ENCODE data around the gene LSAMP.
A peak's percentile ranks its signal among the peaks of the same experiment; 100 is the strongest.

The LSAMP gene

DNA sequence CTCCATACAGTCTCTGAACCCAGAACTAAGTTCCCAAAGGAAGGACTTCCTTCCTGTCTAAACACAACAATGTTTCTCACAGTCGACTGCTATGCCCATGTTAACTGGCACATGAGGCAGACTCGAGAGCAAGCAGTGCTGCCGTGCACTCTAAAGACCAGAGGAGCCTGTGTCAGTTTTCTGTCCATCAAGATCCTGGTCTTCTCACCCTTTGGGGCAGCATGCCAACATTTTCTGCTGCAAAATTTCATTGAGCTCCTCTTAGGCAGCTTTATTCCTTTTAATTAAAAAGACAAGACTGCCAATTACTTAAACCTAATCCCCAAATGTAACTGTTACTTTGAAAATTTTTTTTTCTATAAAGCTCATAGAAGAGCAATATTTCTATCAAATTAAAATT is 616.9 kb downstream of the LSAMP start:
- Histone ChIP-seq H3K4me3 (ENCODE audit: low read length) (no peak overlapping the region), H3K27ac (ENCODE audit: low read length) (no peak overlapping the region), H3K9me3 (ENCODE audit: control insufficient read depth, insufficient read depth, low read length) (no peaks in the 10 kb centered on the region), H3K4me1 (ENCODE audit: control insufficient read depth, insufficient read depth, low read length) (peaks cover 5% of the 10 kb centered on the region; the same call in 1 of the 2 replicates), H3K36me3 (ENCODE audit: control insufficient read depth, insufficient read depth, low read length) (no peaks in the 10 kb centered on the region), H3K27me3 (ENCODE audit: control insufficient read depth, insufficient read depth, low read length) (no peaks in the 10 kb centered on the region)
- WGBS (ENCODE audit: insufficient coverage, insufficient read length): no CpG with 5 or more reads among the region's 3 CpGs
- DNase-seq (ENCODE audit: low read depth, low spot score): no peak

DNA sequence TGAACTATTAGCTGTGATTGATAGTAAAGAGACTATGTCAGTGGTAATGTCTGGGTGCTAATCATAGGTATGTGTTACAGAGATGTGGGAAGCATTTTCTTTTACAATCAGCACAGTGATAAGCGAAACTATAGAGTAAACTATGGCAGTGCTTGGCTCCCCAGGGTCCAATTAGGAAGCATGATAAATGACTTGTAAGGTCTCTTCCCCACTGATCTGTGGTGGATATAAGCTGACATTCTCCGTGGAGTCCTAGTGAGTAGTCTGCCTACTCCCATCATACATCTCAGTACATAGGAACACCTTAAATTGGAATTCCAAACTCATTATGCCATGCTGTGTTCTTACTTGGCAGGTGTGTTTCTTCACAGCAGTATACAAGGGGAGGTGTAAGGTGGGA is 617.8 kb downstream of the LSAMP start:
- WGBS (ENCODE audit: insufficient coverage, insufficient read length): no CpG with 5 or more reads among the region's 2 CpGs
- Histone ChIP-seq H3K27ac (ENCODE audit: low read length) (no peak overlapping the region), H3K9me3 (ENCODE audit: control insufficient read depth, insufficient read depth, low read length) (no peaks in the 10 kb centered on the region), H3K36me3 (ENCODE audit: control insufficient read depth, insufficient read depth, low read length) (no peaks in the 10 kb centered on the region), H3K4me3 (ENCODE audit: low read length) (no peak overlapping the region), H3K27me3 (ENCODE audit: control insufficient read depth, insufficient read depth, low read length) (no peaks in the 10 kb centered on the region), H3K4me1 (ENCODE audit: control insufficient read depth, insufficient read depth, low read length) (peaks cover 5% of the 10 kb centered on the region; the same call in 1 of the 2 replicates)
- no peak for DNase-seq (ENCODE audit: low read depth, low spot score)

DNA sequence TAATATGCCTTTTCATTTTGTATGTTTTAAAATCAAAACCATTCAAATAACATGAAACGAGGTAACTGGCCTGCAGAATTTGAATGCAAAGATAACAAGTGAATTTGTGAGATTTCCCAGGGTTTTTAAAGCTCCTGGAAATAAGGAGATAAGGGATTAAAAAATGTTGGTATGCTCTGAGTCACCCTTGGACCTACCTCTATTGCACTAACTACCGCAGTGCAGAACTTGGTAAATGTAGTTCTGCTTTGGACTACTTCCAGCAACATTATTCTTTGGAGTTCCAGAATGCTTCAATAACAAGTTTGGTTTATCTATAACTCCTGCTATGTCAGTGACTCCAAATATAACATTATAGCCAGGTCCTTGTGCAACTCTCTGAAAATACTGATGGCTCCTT is 620.2 kb downstream of the LSAMP start:
- no peaks in the 10 kb centered on the region for H3K9me3 ChIP-seq (ENCODE audit: control insufficient read depth, insufficient read depth, low read length)
- DNase-seq (ENCODE audit: low read depth, low spot score): no peak
- H3K4me3 ChIP-seq (ENCODE audit: low read length): no peak overlapping the region
- H3K27me3 ChIP-seq (ENCODE audit: control insufficient read depth, insufficient read depth, low read length): no peaks in the 10 kb centered on the region
- peaks cover 1% of the 10 kb centered on the region; the same call in 1 of the 2 replicates for H3K4me1 ChIP-seq (ENCODE audit: control insufficient read depth, insufficient read depth, low read length)
- H3K36me3 ChIP-seq (ENCODE audit: control insufficient read depth, insufficient read depth, low read length): no peaks in the 10 kb centered on the region
- no CpG with 5 or more reads among the region's 2 CpGs for WGBS (ENCODE audit: insufficient coverage, insufficient read length)
- no peak overlapping the region for H3K27ac ChIP-seq (ENCODE audit: low read length)

DNA sequence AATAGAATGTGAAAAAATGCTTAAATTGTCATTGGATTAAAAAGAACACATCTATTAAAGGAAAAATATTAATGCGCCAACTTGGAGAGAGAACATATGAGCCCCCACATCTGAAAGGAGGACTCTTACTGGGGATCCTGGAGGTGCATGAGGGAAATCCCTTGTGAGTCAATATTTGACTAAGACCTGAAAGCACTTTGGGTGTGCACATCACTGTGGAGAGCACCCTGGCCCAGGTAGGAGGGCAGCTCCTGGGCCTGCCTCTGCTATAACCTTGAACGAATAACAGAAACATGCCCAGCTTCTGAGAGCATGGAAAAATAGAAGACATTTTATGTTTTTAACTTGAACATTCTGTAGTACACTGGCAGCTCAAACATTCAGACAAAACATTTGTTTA is 622.2 kb downstream of the LSAMP start:
- Histone ChIP-seq H3K36me3 (ENCODE audit: control insufficient read depth, insufficient read depth, low read length) (no peaks in the 10 kb centered on the region), H3K27ac (ENCODE audit: low read length) (no peak overlapping the region), H3K4me1 (ENCODE audit: control insufficient read depth, insufficient read depth, low read length) (no peaks in the 10 kb centered on the region), H3K9me3 (ENCODE audit: control insufficient read depth, insufficient read depth, low read length) (no peaks in the 10 kb centered on the region), H3K27me3 (ENCODE audit: control insufficient read depth, insufficient read depth, low read length) (no peaks in the 10 kb centered on the region), H3K4me3 (ENCODE audit: low read length) (no peak overlapping the region)
- WGBS (ENCODE audit: insufficient coverage, insufficient read length): no CpG with 5 or more reads among the region's 2 CpGs
- no peak for DNase-seq (ENCODE audit: low read depth, low spot score)

DNA sequence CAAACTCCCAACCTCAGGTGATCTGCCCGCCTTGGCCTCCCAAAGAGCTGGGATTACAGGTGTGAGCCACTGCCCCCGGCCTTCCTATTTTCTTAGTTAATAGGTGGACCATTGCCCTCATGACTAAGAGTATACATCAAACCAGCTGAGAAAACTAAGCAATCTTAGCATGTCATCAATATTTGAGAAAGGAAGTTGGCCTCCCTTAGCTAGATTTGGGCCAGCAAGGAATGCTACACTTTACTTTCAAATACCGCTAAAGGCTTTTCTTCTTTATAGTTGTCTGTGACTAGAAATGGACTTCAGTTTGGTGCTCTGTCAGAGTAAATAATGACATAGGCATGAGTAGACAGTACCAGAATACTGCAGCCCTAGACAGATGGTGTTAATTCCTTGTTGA is 622.7 kb downstream of the LSAMP start:
- Histone ChIP-seq H3K4me1 (ENCODE audit: control insufficient read depth, insufficient read depth, low read length) (no peaks in the 10 kb centered on the region), H3K27ac (ENCODE audit: low read length) (no peak overlapping the region), H3K9me3 (ENCODE audit: control insufficient read depth, insufficient read depth, low read length) (no peaks in the 10 kb centered on the region), H3K27me3 (ENCODE audit: control insufficient read depth, insufficient read depth, low read length) (no peaks in the 10 kb centered on the region), H3K36me3 (ENCODE audit: control insufficient read depth, insufficient read depth, low read length) (no peaks in the 10 kb centered on the region), H3K4me3 (ENCODE audit: low read length) (no peak overlapping the region)
- DNase-seq (ENCODE audit: low read depth, low spot score): no peak
- WGBS (ENCODE audit: insufficient coverage, insufficient read length): no CpG with 5 or more reads among the region's 3 CpGs

DNA sequence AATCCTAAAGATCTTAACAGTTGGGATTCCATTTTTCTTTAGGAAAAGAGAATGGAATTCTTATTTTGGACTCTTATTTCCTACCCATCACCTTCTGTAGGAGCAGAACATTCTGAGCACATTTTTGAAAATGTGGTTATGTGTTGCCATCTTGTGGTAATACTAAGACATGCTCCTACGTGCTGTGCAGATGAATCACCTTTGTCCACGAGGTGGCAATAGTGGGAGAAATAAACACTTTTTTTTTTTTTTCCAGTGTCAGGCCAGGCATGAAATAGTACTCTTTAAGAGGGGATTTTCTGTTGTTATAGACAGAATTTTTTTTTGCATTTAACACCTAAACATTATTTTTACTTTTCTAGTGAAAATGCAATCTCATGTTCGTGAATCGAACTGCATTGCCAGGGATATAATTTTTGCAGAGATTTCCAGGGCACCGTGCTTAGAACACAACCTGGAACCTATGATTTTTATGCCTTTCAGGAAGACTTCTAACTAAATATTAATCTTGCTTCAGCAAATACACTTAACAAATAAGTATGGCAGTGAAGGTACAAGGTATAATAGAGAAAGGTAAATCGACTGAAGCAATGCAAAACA is 625.4 kb downstream of the LSAMP start:
- no peak overlapping the region for H3K27ac ChIP-seq (ENCODE audit: low read length)
- DNase-seq (ENCODE audit: low read depth, low spot score): peak; percentile 55
- no CpG with 5 or more reads among the region's 6 CpGs for WGBS (ENCODE audit: insufficient coverage, insufficient read length)
- H3K4me1 ChIP-seq (ENCODE audit: control insufficient read depth, insufficient read depth, low read length): no peaks in the 10 kb centered on the region
- no peaks in the 10 kb centered on the region for H3K9me3 ChIP-seq (ENCODE audit: control insufficient read depth, insufficient read depth, low read length)
- no peak overlapping the region for H3K4me3 ChIP-seq (ENCODE audit: low read length)
- H3K27me3 ChIP-seq (ENCODE audit: control insufficient read depth, insufficient read depth, low read length): no peaks in the 10 kb centered on the region
- H3K36me3 ChIP-seq (ENCODE audit: control insufficient read depth, insufficient read depth, low read length): no peaks in the 10 kb centered on the region

DNA sequence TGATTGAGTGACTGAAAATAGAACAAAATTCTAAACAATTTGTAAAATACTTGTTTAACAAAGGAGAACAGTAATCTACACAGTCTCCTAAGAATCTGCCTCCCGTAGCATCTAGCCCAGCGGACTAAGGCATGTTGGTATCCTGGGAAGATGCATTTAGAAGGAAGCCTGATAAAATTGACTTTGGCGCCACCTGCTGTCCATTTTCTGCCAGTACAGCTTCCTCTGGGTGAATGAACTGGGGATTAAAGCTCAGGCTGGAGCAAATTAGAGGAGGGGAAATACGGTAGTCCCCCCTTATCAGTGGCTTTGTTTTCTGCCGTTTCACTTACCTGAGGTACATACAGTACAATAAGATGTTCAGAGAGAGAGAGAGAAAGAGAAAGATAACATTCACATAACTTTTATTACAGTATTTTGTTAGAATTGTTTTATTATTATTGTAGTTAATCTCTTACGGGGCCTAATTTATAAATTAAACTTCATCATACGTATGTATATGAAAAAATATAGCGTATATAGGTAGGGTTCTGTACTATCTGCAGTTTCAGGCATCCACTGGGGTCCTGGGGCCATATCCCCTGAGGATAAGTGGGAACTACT is 630.4 kb downstream of the LSAMP start:
- Histone ChIP-seq H3K4me1 (ENCODE audit: control insufficient read depth, insufficient read depth, low read length) (no peaks in the 10 kb centered on the region), H3K27me3 (ENCODE audit: control insufficient read depth, insufficient read depth, low read length) (no peaks in the 10 kb centered on the region), H3K27ac (ENCODE audit: low read length) (no peak overlapping the region), H3K4me3 (ENCODE audit: low read length) (no peak overlapping the region), H3K36me3 (ENCODE audit: control insufficient read depth, insufficient read depth, low read length) (no peaks in the 10 kb centered on the region), H3K9me3 (ENCODE audit: control insufficient read depth, insufficient read depth, low read length) (no peaks in the 10 kb centered on the region)
- no CpG with 5 or more reads among the region's 8 CpGs for WGBS (ENCODE audit: insufficient coverage, insufficient read length)
- peak; percentile 71 for DNase-seq (ENCODE audit: low read depth, low spot score)

DNA sequence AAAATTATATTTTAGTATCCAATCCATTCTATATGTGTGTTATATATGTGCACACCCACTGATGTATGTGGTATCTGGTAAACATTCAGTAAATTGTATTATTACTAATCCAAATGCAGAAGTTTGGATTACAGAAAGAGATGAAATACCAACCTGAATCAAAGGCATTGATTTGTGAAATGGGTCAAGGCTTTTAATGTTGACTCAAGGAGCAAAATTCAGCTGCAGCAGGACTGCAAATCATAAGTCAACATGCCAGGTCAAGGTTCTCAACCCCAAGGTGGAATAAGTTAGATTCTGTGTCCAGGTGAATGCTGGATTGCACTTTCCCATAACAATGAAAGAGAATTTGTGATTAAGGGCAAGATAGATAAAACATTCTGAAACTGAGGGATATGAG is 631.3 kb downstream of the LSAMP start:
- Histone ChIP-seq H3K4me1 (ENCODE audit: control insufficient read depth, insufficient read depth, low read length) (no peaks in the 10 kb centered on the region), H3K4me3 (ENCODE audit: low read length) (no peak overlapping the region), H3K27ac (ENCODE audit: low read length) (no peak overlapping the region), H3K9me3 (ENCODE audit: control insufficient read depth, insufficient read depth, low read length) (no peaks in the 10 kb centered on the region), H3K27me3 (ENCODE audit: control insufficient read depth, insufficient read depth, low read length) (no peaks in the 10 kb centered on the region), H3K36me3 (ENCODE audit: control insufficient read depth, insufficient read depth, low read length) (no peaks in the 10 kb centered on the region)
- DNase-seq (ENCODE audit: low read depth, low spot score): no peak

DNA sequence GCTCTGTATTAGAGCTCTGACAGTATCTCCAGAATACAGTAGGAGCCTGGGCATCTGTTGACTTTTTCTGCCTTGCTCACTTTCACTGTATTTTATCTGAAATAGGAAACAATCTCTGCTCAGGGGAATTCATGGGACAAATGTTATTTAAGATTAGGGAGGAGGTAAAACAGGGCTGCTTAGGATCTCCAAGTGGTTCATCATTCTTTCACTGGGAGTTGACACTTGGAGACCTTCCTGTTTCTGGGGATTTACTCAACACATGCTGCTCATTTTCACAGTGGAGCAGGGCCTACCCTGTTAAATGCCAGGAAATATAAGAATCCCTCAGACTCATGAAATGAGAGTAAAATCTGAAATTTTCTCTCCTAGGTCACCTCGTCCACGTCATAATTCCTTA is 636.5 kb downstream of the LSAMP start:
- Histone ChIP-seq H3K27ac (ENCODE audit: low read length) (no peak overlapping the region), H3K36me3 (ENCODE audit: control insufficient read depth, insufficient read depth, low read length) (no peaks in the 10 kb centered on the region), H3K9me3 (ENCODE audit: control insufficient read depth, insufficient read depth, low read length) (no peaks in the 10 kb centered on the region), H3K27me3 (ENCODE audit: control insufficient read depth, insufficient read depth, low read length) (no peaks in the 10 kb centered on the region), H3K4me3 (ENCODE audit: low read length) (no peak overlapping the region), H3K4me1 (ENCODE audit: control insufficient read depth, insufficient read depth, low read length) (peaks cover 2% of the 10 kb centered on the region; the same call in 1 of the 2 replicates)
- no CpG with 5 or more reads among the region's 2 CpGs for WGBS (ENCODE audit: insufficient coverage, insufficient read length)
- no peak for DNase-seq (ENCODE audit: low read depth, low spot score)

DNA sequence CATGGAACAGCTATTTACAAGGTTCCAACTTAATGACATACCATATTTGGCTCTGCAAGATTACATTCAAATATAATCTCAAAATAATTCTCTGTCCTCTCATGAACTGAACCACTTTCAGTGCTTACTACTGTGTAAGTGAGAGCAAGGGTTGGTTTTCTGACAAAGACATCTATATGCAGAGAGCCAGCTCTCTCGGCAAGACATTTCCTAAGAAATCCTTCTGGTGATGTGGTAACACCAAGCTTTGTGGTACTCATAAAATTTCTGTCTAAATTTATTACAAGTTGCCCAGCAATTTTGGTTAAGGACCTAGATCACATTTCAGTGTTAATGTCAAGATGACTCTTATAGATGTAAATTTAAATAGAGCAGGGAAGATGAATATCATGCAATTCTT is 637.0 kb downstream of the LSAMP start:
- Histone ChIP-seq H3K27ac (ENCODE audit: low read length) (no peak overlapping the region), H3K9me3 (ENCODE audit: control insufficient read depth, insufficient read depth, low read length) (no peaks in the 10 kb centered on the region), H3K27me3 (ENCODE audit: control insufficient read depth, insufficient read depth, low read length) (no peaks in the 10 kb centered on the region), H3K36me3 (ENCODE audit: control insufficient read depth, insufficient read depth, low read length) (no peaks in the 10 kb centered on the region), H3K4me3 (ENCODE audit: low read length) (no peak overlapping the region), H3K4me1 (ENCODE audit: control insufficient read depth, insufficient read depth, low read length) (peaks cover 3% of the 10 kb centered on the region; the same call in 1 of the 2 replicates)
- no CpG with 5 or more reads among the region's 1 CpG for WGBS (ENCODE audit: insufficient coverage, insufficient read length)
- no peak for DNase-seq (ENCODE audit: low read depth, low spot score)

DNA sequence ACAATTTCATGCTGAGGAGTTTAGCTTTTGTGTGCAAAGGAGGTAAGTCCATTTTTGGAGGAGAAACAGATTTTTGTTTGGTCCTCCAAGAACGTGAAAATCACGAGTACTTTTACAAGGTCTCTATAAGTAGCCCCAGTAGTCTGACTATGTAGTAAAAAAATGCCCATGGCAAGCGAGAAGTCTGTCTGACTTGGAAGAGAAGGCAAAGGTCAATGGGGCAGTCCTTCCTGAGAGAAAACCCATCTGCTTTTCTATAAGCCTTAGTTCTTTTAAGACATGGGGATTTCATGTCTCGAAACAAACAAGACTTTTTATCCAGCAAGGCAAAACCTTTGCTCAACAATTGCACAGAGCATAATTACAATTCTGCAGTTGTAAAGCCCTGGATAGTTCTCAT is 638.8 kb downstream of the LSAMP start:
- no CpG with 5 or more reads among the region's 4 CpGs for WGBS (ENCODE audit: insufficient coverage, insufficient read length)
- Histone ChIP-seq H3K36me3 (ENCODE audit: control insufficient read depth, insufficient read depth, low read length) (no peaks in the 10 kb centered on the region), H3K4me3 (ENCODE audit: low read length) (no peak overlapping the region), H3K27me3 (ENCODE audit: control insufficient read depth, insufficient read depth, low read length) (no peaks in the 10 kb centered on the region), H3K27ac (ENCODE audit: low read length) (no peak overlapping the region), H3K4me1 (ENCODE audit: control insufficient read depth, insufficient read depth, low read length) (peaks cover 3% of the 10 kb centered on the region; the same call in 1 of the 2 replicates), H3K9me3 (ENCODE audit: control insufficient read depth, insufficient read depth, low read length) (no peaks in the 10 kb centered on the region)
- DNase-seq (ENCODE audit: low read depth, low spot score): no peak

Measured in iPS DF 6.9 (cell line).